B cell (primary cell): Measurements from ENCODE around the gene ZNF277. TPM values are rescaled to one million over a fixed set of nuclear protein-coding genes. Genes with fewer than 3 reads are reported as not detected.

Experiments
- ATAC-seq: fragments of 200-7000 bp; cut with Tn5 transposase; one replicate; pipeline ENCODE4 v1.10.0; 2021; ENCODE audit warnings: low read depth, mild to moderate bottlenecking, moderate number of reproducible peaks, moderate library complexity
- CTCF ChIA-PET: fragments of 350-600 bp; sonication (Branson Sonifier 250); formaldehyde crosslinking; loops from one replicate; lab custom pipeline; 2021; ENCODE audit warnings: antibody characterized with exemption, inconsistent platforms; lab: Charles Lee
- POLR2A ChIA-PET: fragments of 350-600 bp; sonication (Branson Sonifier 250); formaldehyde crosslinking; loops from one replicate; lab custom pipeline; 2021; ENCODE audit warnings: antibody characterized with exemption; lab: Charles Lee
- DNase-seq: peaks from one replicate; pipeline ENCODE4 v3.0.0; 2013
- H2AFZ ChIP-seq: 2 replicates; pipeline ENCODE4 v1.6.1; 2012; ENCODE audit warnings: mild to moderate bottlenecking, low read depth, low read length; ENCODE audit not compliant: insufficient read depth, poor library complexity, severe bottlenecking
- H3K27ac ChIP-seq, 2 donors: 1 replicate in 1 of 2; 2 replicates in 1 of 2; pipeline ENCODE4 v1.5.1; 2012 to 2013; ENCODE audit warnings: low read length in 2 of 2, mild to moderate bottlenecking in 2 of 2, moderate library complexity in 1 of 2
- H3K27me3 ChIP-seq, 4 experiments: fragments of 200-600 bp in 1 of 4; sonication (generic) in 1 of 4; replicated peaks in 1 of 4; 1 replicate in 2 of 4; 2 replicates in 2 of 4; pipeline versions ENCODE4 v1.6.1 to v1.7.0; 2013 to 2016; ENCODE audit warnings: low read length in 3 of 4, mild to moderate bottlenecking in 2 of 4, mixed read lengths in 1 of 4, moderate library complexity in 1 of 4; ENCODE audit not compliant: insufficient read depth in 4 of 4, control insufficient read depth in 3 of 4; ENCODE audit errors: control extremely low read depth in 1 of 4
- H3K36me3 ChIP-seq, 2 experiments: replicated peaks in 1 of 2; 1 replicate in 1 of 2; 2 replicates in 1 of 2; pipeline versions ENCODE4 v1.6.1 to v1.7.1; 2013; ENCODE audit warnings: low read length in 1 of 2; ENCODE audit not compliant: insufficient read depth in 2 of 2, control insufficient read depth in 1 of 2; ENCODE audit errors: control extremely low read depth in 1 of 2, extremely low read depth in 1 of 2
- H3K4me1 ChIP-seq, 2 donors: fragments of 200-600 bp in 1 of 2; sonication (generic) in 1 of 2; 1 replicate in 1 of 2; 2 replicates in 1 of 2; pipeline versions ENCODE4 v1.5.1 to v1.6.1; 2013 to 2017; ENCODE audit warnings: low read length in 2 of 2; ENCODE audit not compliant: control insufficient read depth in 2 of 2, insufficient read depth in 2 of 2
- H3K4me2 ChIP-seq: replicated peaks from 2 replicates; pipeline ENCODE3; 2012; ENCODE audit warnings: mild to moderate bottlenecking, low read depth, low read length; ENCODE audit not compliant: poor library complexity, severe bottlenecking
- H3K4me3 ChIP-seq, 5 experiments: fragments of 200-600 bp in 1 of 5; sonication (generic) in 1 of 5; 1 replicate in 3 of 5; 2 replicates in 2 of 5; pipeline versions ENCODE4 v1.5.1 to v1.7.0; 2011 to 2016; ENCODE audit warnings: low read length in 4 of 5, mild to moderate bottlenecking in 4 of 5, low read depth in 2 of 5, control low read depth in 1 of 5, moderate library complexity in 1 of 5; ENCODE audit not compliant: insufficient read depth in 1 of 5; ENCODE audit errors: control extremely low read depth in 1 of 5, extremely low read depth in 1 of 5
- H3K79me2 ChIP-seq: fragments of 200-600 bp; sonication (generic); one replicate; pipeline ENCODE4 v1.6.0; 2016; ENCODE audit warnings: low read length; ENCODE audit not compliant: control insufficient read depth, insufficient read depth
- H3K9ac ChIP-seq: fragments of 200-600 bp; sonication (generic); 2 replicates; pipeline ENCODE4 v1.6.1; 2017; ENCODE audit warnings: mild to moderate bottlenecking, low read length, moderate library complexity
- H3K9me3 ChIP-seq, 3 donors: one replicate each; pipeline versions ENCODE4 v1.6.1 to v1.7.1; 2013; ENCODE audit warnings: low read length in 2 of 3; ENCODE audit not compliant: control insufficient read depth in 2 of 3, insufficient read depth in 1 of 3; ENCODE audit errors: control extremely low read depth in 1 of 3
- H4K20me1 ChIP-seq: 2 replicates; pipeline ENCODE4 v1.6.0; 2012; ENCODE audit warnings: mild to moderate bottlenecking, low read length; ENCODE audit not compliant: insufficient read depth, control insufficient read depth, poor library complexity, severe bottlenecking
- H3K27ac Mint-ChIP-seq: one replicate; pipeline ENCODE4 v1.8.0; 2021; ENCODE audit warnings: mixed read lengths
- H3K27me3 Mint-ChIP-seq: one replicate; pipeline ENCODE4 v1.8.0; 2021; ENCODE audit warnings: mixed read lengths
- H3K4me1 Mint-ChIP-seq: one replicate; pipeline ENCODE4 v1.8.0; 2021; ENCODE audit warnings: mixed read lengths
- H3K4me3 Mint-ChIP-seq: one replicate; pipeline ENCODE4 v1.8.0; 2021; ENCODE audit warnings: mixed read lengths
- H3K9me3 Mint-ChIP-seq: one replicate; pipeline ENCODE4 v1.8.0; 2022; ENCODE audit warnings: mixed read lengths; ENCODE audit not compliant: insufficient read depth
- CTCF ChIP-seq: fragments of 200-600 bp; IDR thresholded peaks from one replicate; pipeline ENCODE4 v1.8.0; 2022; ENCODE audit warnings: antibody characterized with exemption, mild to moderate bottlenecking
- EZH2 ChIP-seq: IDR thresholded peaks from 2 replicates; pipeline ENCODE4 v1.6.1; 2012; ENCODE audit warnings: borderline replicate concordance, low read depth, mild to moderate bottlenecking, moderate library complexity, low read length; ENCODE audit not compliant: insufficient read depth, poor library complexity, severe bottlenecking
- WGBS: methylation state at CpG from one replicate; pipeline ENCODE4 v1.1.5; 2013; ENCODE audit warnings: missing lambda C conversion rate; ENCODE audit not compliant: insufficient coverage; 5-methylcytosine and 5-hydroxymethylcytosine counted together
- intact Hi-C: fragments of 100-400 bp; cut with micrococcal nuclease; formaldehyde crosslinking; loops from one replicate; pipeline ENCODE4 v1.10.0; 2022
- polyA plus RNA-seq: library from polyadenylated mRNA; depleted of rRNA; stranded (reverse); fragments of >200 nt; gene quantifications from 2 replicates; pipeline ENCODE4 v1.2.3, GENCODE V29; 2012
- total RNA-seq, 2 donors: library from RNA; stranded (reverse); fragments of 120-200 nt in 1 of 2; gene quantifications; 1 replicate in 1 of 2; 2 replicates in 1 of 2; pipeline versions ENCODE4 v1.2.3 to v1.2.4, GENCODE V29; 2013 to 2022

The ZNF277 gene
- total and polyA plus RNA-seq, 2 donors (not counting 1 experiment from before 2014, with no cell fraction given) = 9.5 to 18.6 TPM

GRCh38 chr7:112298543-112299100 is 92.1 kb downstream of the ZNF277 start:
- no peak overlapping the region for H2AFZ ChIP-seq
- H3K36me3 ChIP-seq = peaks cover 0 to 7% of the 10 kb centered on the region in 2 experiments
- CTCF ChIA-PET = no interaction called here
- no peaks in the 10 kb centered on the region for H4K20me1 ChIP-seq
- H3K9ac ChIP-seq = no peak overlapping the region
- WGBS = 100% methylated on average over 2 of the region's 4 CpGs
- TF ChIP-seq CTCF (no peak), EZH2 (no peak)
- Mint-ChIP-seq H3K27me3 (no peaks in the 10 kb centered on the region), H3K4me3 (no peak overlapping the region), H3K27ac (no peak overlapping the region), H3K9me3 (no peaks in the 10 kb centered on the region), H3K4me1 (peaks cover 4% of the 10 kb centered on the region)
- H3K27me3 ChIP-seq = no peaks in the 10 kb centered on the region
- DNase-seq (no peak), ATAC-seq (no peak)
- H3K27ac ChIP-seq = no peak overlapping the region
- intact Hi-C loops = no loop called here
- H3K4me2 ChIP-seq = no peak overlapping the region
- no peaks in the 10 kb centered on the region for H3K4me1 ChIP-seq
- no peaks in the 10 kb centered on the region for H3K9me3 ChIP-seq
- POLR2A ChIA-PET = no interaction called here
- no peaks in the 10 kb centered on the region for H3K79me2 ChIP-seq
- H3K4me3 ChIP-seq = no peak overlapping the region

- H3K27ac Mint-ChIP-seq = no peak overlapping the region
- no peak overlapping the region for H3K27ac ChIP-seq
- WGBS = no CpG with 5 or more reads among the region's 2 CpGs
- H3K4me3 Mint-ChIP-seq = no peak overlapping the region
- H3K4me2 ChIP-seq = no peak overlapping the region
- peaks cover 4% of the 10 kb centered on the region for H3K4me1 Mint-ChIP-seq
- ChIA-PET CTCF (no interaction called here), POLR2A (no interaction called here)
- no peaks in the 10 kb centered on the region for H3K9me3 ChIP-seq
- peaks cover 0 to 7% of the 10 kb centered on the region in 2 experiments for H3K36me3 ChIP-seq
- H3K27me3 ChIP-seq = no peaks in the 10 kb centered on the region
- DNase-seq (no peak), ATAC-seq (no peak)
- no peaks in the 10 kb centered on the region for H3K27me3 Mint-ChIP-seq
- no peak overlapping the region for H3K4me3 ChIP-seq
- H3K79me2 ChIP-seq = no peaks in the 10 kb centered on the region
- H3K9me3 Mint-ChIP-seq = no peaks in the 10 kb centered on the region
- H4K20me1 ChIP-seq = no peaks in the 10 kb centered on the region
- TF ChIP-seq CTCF (no peak), EZH2 (no peak)
- no peak overlapping the region for H3K9ac ChIP-seq
- intact Hi-C loops = no loop called here
- no peaks in the 10 kb centered on the region for H3K4me1 ChIP-seq
- H2AFZ ChIP-seq = no peak overlapping the region
Observed at GRCh38 chr7:112300072-112300471, 93.6 kb downstream of the ZNF277 start.
